NCI-H2107 treated with DMSO at 0.1 percent for 48 hours (cell line): ENCODE data around the gene AVL9.
"Not testable (repeated sequence)": the region's sequence is repeated elsewhere in the genome, so short reads cannot be mapped to it uniquely, and the experiment has no call there.

Experiments
- DNase-seq: peaks from one replicate; lab custom pipeline; 2025; ENCODE audit not compliant: unreplicated experiment; lab: John Stamatoyannopoulos, UW

AVL9 gene

GRCh38 chr7:32634798-32635393 lies 139.6 kb downstream of the AVL9 start:
- not testable (repeated sequence) for DNase-seq

- DNase-seq = not testable (repeated sequence)
Observed at GRCh38 chr7:32636725-32637462, 141.6 kb downstream of the AVL9 start.

- not testable (repeated sequence) for DNase-seq
Observed at GRCh38 chr7:32637611-32638010, 142.3 kb downstream of the AVL9 start.
